ENCODE measurements around the gene PLXNB2.

PLXNB2 gene

DNA sequence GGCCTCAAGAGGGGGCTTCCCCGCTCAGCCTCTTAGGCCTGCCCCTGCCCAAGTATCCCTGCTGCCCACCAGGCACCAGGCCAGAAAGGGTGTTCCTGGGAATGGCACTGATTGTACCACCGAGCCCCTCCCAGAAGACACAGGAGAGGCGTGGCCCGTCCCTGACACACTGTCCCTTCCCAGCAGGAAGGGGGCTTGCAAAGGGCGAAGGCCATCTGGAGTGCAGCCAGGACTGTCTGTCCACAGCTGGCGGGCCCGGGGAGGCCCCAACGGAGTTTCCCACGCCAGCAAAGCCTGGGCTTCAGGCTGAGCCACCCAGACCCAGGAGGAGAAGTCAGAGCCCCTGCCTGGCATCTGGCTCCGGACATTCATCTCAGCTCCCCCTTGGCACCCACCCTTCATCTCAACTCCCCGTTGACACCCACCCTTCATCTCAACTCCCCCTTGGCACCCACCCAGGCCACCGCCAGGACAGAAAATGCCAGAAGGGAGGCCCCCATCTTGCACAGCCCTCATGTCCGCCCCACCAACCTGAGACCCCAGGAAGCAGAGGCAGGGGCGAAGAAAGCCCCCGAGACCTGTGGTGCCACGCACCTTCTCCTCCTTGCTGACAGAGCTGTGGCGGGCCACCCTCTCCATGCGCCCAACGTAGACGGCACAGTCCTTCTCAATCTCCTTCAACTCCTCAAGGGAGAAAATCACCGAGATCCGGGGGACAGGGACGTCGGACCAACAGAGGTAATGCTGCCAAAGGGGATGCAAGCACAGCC lies 82.1 kb downstream of the PLXNB2 start:
- Histone ChIP-seq H3K79me2 (ENCODE audit: insufficient read depth, low read length) (no peaks in the 10 kb centered on the region), H3K9me3 (ENCODE audit: low read length) (no peaks in the 10 kb centered on the region), H3K4me1 (ENCODE audit: insufficient read depth, low read length, severe bottlenecking) (no peaks in the 10 kb centered on the region), H3K27me3 (ENCODE audit: insufficient read depth, low read length) (no peaks in the 10 kb centered on the region), H3K4me2 (ENCODE audit: low read length) (no peak overlapping the region), H3K27ac (ENCODE audit: low read depth, low read length, poor library complexity, severe bottlenecking) (no peak overlapping the region), H4K20me1 (ENCODE audit: insufficient read depth, low read length) (no peaks in the 10 kb centered on the region), H3K9me2 (ENCODE audit: low read depth, low read length) (no peaks in the 10 kb centered on the region), H2AFZ (ENCODE audit: low read length) (no peak overlapping the region), H3K9ac (ENCODE audit: low read length) (no peak overlapping the region), H3F3A (ENCODE audit: insufficient read depth, low read length) (no peaks in the 10 kb centered on the region), H3K4me3 (ENCODE audit: low read depth, low read length, poor library complexity, severe bottlenecking) (no peak overlapping the region), H3K36me3 (ENCODE audit: insufficient read depth, low read length) (peaks cover 71% of the 10 kb centered on the region)
- no peak for TF ChIP-seq EZH2 (IDR thresholded peaks at IDR 0.05; ENCODE audit: borderline replicate concordance, low read length)
- TF ChIP-seq, protein P1, sequence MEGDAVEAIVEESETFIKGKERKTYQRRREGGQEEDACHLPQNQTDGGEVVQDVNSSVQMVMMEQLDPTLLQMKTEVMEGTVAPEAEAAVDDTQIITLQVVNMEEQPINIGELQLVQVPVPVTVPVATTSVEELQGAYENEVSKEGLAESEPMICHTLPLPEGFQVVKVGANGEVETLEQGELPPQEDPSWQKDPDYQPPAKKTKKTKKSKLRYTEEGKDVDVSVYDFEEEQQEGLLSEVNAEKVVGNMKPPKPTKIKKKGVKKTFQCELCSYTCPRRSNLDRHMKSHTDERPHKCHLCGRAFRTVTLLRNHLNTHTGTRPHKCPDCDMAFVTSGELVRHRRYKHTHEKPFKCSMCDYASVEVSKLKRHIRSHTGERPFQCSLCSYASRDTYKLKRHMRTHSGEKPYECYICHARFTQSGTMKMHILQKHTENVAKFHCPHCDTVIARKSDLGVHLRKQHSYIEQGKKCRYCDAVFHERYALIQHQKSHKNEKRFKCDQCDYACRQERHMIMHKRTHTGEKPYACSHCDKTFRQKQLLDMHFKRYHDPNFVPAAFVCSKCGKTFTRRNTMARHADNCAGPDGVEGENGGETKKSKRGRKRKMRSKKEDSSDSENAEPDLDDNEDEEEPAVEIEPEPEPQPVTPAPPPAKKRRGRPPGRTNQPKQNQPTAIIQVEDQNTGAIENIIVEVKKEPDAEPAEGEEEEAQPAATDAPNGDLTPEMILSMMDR (IDR thresholded peaks at IDR 0.05; ENCODE audit: low read length): no peak
